Sigmoid colon (tissue), 4 donors: ENCODE results near the gene RFC2.

Experiments used
- EP300 ChIP-seq, 4 donors: sonication (generic); formaldehyde crosslinking; IDR thresholded peaks; one replicate each; pipeline ENCODE4 v1.6.1; 2017; ENCODE audit warnings: antibody characterized with exemption in 4 of 4
- POLR2A ChIP-seq, 2 donors: fragments of 450-650 bp; IDR thresholded peaks; one replicate each; pipeline ENCODE4 v1.6.1; 2016; ENCODE audit warnings: antibody characterized with exemption in 2 of 2, mild to moderate bottlenecking in 2 of 2, moderate library complexity in 2 of 2
- POLR2AphosphoS5 ChIP-seq, 4 donors: sonication (generic); formaldehyde crosslinking; IDR thresholded peaks; one replicate each; pipeline ENCODE4 v1.6.1; 2017; ENCODE audit warnings: antibody characterized with exemption in 4 of 4
- TF ChIP-seq, protein P1 (sequence below), 4 experiments: fragments of 450-650 bp in 3 of 4; fragments of 200-600 bp in 1 of 4; IDR thresholded peaks; one replicate each; pipeline ENCODE4 v1.5.1; 2016 to 2019; ENCODE audit warnings: antibody characterized with exemption in 4 of 4, mild to moderate bottlenecking in 3 of 4, moderate library complexity in 2 of 4

DNA sequence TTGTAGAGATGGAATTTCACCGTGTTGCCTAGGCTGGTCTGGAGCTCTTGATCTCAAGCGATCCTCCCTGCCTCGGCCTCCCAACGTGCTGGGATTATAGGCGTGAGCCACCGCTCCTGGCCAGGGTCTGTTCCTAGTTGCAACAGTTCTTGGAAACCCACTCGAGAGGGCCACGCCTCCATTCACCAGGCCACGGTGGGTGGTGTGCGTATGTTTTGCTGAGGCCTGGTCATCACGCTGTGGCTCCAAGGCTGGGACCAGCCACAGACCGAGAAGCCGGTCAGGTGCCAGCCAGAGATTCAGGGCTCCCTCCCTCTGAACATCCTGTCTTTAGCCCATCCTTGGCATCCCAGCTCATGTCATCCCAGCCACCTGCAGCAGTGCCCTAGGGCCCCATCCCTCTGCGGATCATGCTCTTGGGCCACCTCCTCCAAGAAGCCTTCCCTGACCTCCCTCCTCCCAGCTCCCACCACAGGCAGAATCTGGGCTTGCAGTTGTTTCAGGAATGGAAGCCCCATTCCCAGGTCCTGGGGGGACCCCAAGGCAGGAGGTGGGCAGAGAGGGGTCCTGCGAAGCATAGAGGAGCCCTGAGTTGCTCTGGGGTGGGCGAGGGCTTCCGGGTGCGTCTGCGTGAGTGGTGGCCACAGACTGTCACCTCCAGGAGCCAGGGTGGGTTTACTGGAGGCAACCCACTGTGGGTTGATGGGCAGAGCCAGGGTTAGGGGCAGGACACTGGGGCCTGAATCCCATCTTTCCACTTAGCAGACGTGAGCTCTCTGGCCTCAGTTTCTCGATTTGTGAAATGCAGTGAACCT is 39.2 kb downstream of the RFC2 start:
- TF ChIP-seq, protein P1, sequence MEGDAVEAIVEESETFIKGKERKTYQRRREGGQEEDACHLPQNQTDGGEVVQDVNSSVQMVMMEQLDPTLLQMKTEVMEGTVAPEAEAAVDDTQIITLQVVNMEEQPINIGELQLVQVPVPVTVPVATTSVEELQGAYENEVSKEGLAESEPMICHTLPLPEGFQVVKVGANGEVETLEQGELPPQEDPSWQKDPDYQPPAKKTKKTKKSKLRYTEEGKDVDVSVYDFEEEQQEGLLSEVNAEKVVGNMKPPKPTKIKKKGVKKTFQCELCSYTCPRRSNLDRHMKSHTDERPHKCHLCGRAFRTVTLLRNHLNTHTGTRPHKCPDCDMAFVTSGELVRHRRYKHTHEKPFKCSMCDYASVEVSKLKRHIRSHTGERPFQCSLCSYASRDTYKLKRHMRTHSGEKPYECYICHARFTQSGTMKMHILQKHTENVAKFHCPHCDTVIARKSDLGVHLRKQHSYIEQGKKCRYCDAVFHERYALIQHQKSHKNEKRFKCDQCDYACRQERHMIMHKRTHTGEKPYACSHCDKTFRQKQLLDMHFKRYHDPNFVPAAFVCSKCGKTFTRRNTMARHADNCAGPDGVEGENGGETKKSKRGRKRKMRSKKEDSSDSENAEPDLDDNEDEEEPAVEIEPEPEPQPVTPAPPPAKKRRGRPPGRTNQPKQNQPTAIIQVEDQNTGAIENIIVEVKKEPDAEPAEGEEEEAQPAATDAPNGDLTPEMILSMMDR (IDR thresholded peaks at IDR 0.05): no peak
- no peak for TF ChIP-seq EP300 (IDR thresholded peaks at IDR 0.05)
- no peak for TF ChIP-seq POLR2A (IDR thresholded peaks at IDR 0.05)
- TF ChIP-seq POLR2AphosphoS5 (IDR thresholded peaks at IDR 0.05): no peak
